ENCODE results near the gene EID1.

DNA sequence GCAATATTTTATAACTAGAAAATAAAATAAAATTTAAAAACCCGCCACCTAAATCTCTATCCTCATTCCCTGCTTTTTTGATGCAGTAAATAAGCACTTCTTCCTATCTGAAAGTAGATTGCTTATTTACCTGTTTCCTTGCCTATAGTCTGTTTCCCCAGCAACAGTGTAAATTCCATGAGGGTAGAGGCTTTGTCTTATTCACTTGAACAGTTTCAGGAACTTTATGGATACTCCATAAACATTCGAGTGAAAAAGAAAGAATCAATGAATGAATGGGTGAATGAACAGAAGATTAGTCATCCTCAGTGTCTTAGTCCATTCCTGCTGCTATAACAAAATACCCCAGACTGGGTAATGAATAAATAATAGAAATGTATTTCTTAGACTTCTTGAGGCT, 44.1 kb downstream of the EID1 start:
- TF ChIP-seq, protein P1, sequence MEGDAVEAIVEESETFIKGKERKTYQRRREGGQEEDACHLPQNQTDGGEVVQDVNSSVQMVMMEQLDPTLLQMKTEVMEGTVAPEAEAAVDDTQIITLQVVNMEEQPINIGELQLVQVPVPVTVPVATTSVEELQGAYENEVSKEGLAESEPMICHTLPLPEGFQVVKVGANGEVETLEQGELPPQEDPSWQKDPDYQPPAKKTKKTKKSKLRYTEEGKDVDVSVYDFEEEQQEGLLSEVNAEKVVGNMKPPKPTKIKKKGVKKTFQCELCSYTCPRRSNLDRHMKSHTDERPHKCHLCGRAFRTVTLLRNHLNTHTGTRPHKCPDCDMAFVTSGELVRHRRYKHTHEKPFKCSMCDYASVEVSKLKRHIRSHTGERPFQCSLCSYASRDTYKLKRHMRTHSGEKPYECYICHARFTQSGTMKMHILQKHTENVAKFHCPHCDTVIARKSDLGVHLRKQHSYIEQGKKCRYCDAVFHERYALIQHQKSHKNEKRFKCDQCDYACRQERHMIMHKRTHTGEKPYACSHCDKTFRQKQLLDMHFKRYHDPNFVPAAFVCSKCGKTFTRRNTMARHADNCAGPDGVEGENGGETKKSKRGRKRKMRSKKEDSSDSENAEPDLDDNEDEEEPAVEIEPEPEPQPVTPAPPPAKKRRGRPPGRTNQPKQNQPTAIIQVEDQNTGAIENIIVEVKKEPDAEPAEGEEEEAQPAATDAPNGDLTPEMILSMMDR (IDR thresholded peaks at IDR 0.05 in 4 of 5, conservative IDR thresholded peaks at IDR 0.05 in 1 of 5), result no peak
- no peak for TF ChIP-seq POLR2A (IDR thresholded peaks at IDR 0.05)
